ENCODE data around the gene VRK3.
"Not testable (repeated sequence)": the region's sequence is repeated elsewhere in the genome, so short reads cannot be mapped to it uniquely, and the experiment has no call there.

Gene VRK3

DNA sequence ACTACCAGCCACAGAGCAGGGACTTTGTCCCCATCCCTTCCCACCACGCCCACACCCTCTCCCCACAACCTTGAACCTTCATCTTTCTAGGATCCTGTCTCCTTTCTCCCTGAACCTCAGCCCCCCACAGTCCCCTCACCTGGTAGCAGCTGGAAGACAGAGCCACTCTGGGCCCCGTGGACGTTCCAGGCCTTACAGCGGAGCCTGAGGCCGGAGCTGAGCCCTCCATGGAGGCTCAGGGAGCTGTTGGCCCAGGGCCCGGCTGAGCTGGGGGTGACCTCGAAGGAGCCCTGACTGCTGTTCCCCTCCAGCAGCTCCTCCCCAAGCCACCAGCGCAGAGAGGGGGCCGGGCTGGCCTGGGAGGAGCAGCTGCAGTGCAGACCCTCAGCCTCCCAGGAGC is 67.0 kb downstream of the VRK3 start:
- DNase-seq (ENCODE audit: low read depth in 1 of 2, low spot score in 1 of 2) = not testable (repeated sequence)

DNA sequence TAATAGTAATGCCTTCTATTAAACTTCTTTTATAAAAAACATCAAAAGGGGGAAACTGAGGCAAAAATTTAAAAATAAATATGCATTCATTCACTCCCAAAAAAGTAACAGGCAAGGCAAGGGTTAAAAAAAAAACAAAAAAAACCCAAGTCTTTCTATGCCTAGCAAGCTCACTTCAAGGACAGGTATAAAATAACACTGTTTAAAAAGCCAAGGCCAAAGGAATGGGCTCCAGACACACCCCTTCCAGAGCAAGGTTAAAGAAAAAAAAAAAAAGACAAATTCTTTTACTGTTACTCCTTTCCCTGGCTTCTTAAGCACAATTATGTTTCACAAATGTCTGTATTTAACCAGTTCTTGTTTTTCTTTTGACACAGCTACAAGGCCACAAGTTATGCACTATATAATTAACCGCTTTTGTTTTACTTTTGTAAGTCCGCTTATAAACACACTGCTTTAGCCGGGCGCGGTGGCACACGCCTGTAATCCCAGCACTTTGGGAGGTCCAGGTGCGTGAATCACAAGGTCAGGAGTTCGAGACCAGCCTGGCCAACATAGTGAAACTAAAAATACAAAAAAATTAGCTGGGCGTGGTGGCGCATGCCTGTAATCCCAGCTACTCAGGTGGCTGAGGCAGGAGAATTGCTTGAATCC is 67.8 kb downstream of the VRK3 start:
- no peak for DNase-seq (ENCODE audit: low read depth in 1 of 2, low spot score in 1 of 2)

DNA sequence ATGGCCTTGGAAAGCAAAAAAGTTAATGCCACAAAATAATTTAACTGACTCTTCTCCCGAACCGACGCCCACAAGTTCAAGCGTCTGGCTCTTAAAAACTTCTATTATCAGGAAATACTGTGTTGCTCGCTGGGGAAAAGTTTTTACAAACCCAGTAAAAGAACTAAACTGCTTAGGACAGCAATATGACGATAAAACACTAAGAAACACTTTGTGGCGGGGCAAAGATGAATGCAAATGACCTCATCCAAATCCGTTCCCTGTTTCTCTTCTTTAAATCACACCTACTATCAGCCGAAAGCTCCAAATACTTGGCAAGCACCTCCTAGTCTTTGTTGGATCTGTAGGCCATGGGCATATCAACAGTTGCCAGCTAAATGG is 69.1 kb downstream of the VRK3 start:
- DNase-seq (ENCODE audit: low read depth in 1 of 2, low spot score in 1 of 2) = no peak

DNA sequence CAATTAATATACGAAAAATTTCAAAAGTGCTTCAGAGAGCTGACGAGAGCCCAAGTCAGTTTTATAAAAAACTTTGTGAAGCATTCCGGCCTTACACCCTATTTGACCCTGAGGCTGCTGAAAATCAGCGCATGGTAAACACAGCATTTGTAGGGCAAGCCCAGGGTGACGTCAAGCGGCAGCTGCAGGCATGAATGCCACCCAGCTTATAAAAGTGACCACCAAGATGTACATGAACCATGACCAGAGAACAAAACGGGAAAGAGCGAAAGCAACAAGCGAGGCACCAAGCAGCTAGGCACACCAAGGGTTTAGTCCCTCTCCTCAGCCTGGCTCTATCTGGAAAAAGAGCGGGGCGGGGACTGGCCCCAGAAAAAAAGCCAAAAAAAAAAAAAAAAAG is 70.2 kb downstream of the VRK3 start:
- no peak for DNase-seq (ENCODE audit: low read depth in 1 of 2, low spot score in 1 of 2)

DNA sequence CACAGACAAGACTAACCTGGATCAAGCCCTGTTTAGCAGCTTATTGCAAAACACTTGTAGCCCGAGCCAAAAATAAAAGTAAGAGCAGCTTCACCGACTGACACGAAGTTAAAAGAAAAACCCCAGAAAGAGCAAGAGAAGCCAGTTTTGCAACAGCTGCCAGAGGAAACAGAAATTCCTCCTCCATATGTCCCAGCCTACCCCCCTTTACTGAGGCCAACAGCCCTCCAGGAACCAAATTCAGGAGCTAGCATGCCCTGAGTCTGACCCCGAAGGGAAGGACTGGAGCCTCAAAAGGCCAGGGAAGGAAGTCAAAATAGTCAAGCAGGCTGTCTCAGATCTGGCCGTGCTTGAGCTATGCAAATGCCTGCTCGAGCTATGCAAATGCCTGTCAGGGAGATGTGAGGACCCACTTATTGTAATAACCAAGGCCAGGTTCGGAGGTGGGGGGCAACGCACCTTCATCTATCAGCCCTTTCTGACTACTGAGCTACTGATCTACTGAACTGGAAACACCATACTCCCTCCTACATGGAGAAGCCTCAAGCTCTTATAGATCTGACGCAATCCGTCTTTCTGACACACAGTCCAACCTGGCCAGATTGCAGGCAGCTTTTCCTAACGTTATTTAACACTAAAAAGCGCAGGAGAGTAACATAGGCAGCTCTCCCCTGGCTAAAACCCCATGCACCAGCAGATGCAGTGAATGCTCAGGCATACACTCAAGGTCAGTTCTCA is 70.9 kb downstream of the VRK3 start:
- no peak for DNase-seq (ENCODE audit: low read depth in 1 of 2, low spot score in 1 of 2)

DNA sequence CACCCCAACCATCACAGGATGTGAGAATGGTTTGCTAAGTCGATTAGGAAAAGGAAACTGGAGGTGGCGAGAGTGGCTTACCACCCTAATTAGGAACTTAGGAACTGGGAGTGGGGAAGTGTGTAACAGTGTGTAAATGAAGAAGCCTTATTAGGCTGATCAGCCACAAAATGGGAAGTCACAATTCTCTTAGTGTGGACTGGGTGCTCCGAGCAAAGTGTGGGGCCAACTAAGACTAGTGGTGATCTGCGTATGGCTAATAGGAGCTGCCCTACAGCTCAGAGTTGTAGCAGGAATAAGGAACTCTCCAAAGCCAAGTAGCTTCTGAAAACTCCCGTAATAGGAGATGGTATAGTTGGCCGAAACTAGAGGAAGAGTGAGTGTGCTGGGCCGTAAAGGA is 71.8 kb downstream of the VRK3 start:
- DNase-seq (ENCODE audit: low read depth in 1 of 2, low spot score in 1 of 2) = no peak

DNA sequence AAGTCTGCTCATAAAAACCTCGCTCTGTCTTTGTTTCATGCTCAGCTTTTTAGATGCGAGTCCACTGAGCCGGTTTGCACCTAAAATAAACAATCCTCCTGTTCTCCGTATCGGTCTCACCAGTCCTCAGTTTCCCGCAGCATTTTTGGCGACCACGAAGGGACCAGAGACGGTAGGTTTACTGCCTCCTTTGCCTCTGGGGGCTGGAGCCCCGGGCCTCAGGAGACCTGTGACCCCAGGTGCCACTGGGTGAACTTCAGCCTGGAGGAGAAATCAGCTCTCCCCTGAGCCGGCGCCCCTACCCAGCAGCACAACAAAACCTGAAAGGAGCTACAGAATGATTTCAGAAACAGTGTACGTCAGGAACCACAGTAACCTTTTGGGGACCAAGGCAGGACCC is 72.3 kb downstream of the VRK3 start:
- DNase-seq (ENCODE audit: low read depth in 1 of 2, low spot score in 1 of 2) = no peak

DNA sequence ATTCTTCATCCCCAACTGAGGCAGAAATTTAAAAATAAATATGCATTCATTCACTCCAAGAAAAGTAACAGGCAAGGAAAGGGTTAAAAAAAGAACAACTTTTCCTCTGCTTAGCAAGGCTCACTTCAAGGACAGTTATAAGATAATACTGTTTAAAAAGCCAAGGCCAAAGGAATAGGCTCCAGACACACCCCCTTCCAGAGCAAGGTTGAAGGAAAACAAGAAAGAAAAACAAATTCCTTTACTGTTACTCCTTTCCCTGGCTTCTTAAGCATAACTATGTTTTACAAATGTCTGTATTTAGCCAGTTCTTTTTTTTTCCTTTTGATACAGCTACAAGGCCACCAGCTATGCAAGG is 72.7 kb downstream of the VRK3 start:
- no peak for DNase-seq (ENCODE audit: low read depth in 1 of 2, low spot score in 1 of 2)

DNA sequence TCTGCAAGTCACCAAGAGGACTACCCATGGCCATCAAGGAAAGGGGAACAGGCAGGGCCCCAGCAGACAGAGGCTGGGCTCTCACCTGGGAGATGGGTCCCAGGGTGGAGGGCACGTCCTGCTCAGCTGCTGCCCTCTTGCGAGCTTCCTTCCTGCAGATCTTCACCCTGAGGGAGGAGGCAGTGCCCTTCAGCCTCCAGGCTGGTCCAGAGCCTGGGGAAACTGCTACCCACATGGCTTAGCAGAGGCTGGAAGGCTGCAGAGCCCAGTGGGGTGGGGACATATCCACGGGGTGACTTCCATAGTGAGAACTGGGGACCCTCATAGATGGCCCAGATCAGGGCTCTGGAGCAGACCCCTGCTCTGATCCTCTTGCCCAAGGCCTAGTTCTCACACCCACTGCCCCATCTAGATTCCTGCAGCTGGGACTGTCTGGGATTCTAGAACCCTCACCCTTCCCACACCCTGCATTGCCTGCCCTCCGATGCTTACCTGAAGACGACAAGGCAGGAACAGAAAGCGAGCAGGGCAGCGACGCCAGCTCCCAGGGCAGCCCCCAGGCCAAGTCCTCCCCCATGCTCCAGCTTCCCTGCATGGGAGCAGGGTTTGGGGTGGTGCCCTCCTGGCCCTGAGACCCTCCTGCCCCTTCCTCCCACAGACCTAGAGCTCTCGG is 73.2 kb downstream of the VRK3 start:
- DNase-seq (ENCODE audit: low read depth in 1 of 2, low spot score in 1 of 2) = no peak

DNA sequence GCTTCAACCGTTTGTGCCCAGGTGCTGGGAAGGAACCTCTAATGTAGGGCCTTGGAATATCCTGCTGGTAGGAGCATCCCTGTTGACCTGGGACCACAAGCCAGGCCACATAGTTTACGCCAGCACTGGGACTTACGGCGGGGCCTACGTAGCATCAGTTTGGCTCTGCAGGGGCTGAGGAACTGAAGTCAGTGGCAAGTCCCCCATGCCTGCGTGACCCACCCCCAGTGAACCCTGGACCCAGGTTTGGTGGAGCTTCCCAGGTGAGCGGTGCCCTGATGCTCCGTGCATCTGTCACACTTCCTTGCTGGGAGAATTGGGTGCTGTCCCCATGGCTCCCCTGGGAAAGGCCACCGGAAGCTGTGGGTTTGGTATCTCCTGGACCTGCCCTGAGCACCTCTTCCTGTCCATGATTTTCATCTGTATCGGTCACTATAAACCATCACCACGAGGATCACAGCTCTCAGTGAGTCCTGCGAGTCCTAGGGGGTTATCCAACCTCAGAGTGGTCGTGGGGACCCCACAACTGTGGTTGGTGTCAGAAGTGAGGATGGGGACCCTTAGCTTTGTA is 74.1 kb downstream of the VRK3 start:
- no peak for DNase-seq (ENCODE audit: low read depth in 1 of 2, low spot score in 1 of 2)

DNA sequence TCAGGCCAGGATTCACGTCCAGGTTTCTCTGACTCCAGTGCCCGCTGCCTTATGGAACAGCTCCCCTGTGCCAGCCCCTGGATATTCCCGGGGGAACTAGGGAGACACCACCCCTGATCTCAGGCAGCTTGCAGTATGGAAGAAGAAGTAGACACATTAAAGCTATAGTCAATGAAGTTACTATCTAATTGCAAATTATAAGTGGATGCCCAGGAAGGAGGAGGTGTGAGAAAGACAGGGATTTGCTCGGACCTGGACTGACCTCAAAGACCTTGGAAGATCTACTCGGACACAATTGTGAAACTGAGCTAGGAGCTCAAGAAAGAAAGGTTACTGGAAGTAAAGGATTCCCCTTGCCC is 74.6 kb downstream of the VRK3 start:
- no peak for DNase-seq (ENCODE audit: low read depth in 1 of 2, low spot score in 1 of 2)

DNA sequence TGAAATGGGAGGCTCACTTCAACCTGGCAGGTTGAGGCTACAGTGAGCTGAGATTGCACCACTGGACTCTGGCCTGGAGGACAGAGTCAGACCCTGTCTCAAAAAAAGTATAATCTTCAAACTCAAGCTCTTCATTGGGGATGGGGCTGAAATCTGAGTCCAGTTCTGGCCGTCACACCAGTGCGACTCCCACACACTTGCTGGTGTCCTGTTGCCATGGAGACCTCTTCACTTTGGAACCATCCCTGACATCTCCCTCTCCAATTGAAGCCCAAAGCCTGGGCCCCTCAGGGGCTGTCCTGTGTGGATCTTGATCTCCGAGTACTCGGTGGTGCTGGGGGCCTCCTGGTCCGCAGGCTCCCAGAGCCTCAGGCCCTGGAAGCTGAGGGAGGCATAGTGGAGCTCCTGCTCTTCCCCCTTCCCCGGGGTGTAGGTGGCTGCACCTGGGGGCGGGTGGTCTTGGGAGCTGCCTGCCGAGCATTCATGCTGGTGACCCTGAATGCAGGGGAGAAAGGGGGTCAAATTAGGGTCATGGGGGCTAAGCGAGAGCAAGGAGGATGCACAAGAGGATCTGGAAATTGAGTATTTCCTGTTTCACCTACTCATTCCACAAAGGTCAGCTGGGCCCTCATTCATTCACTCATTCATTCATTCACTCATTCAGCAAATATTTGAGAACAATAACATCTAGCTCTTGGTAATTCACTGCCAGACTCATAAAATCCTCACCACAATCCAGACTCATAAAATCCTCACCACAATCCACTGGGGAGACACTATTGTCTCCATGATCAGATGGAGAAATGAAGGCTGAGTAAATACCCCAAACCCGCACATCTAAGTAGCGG is 75.2 kb downstream of the VRK3 start:
- DNase-seq (ENCODE audit: low read depth in 1 of 2, low spot score in 1 of 2) = no peak

DNA sequence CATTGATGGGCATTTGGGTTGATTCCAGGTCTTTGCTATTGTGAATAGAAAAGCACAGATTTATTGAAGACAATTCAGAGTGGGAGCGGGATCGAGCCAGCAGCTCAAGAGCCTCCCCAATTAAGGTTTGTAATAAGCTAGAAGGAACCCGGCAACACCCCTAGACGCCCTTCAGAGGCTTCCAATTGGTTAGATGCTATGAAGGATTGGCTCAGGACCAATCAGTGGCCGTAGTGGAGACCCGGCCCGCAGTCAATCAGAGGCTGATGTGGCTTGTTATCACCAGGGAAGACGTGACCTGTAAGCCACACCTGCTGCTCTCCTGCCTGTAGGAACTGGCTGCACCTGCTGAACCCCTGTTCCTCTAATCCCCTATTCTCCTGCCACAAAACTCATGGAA is 78.8 kb downstream of the VRK3 start:
- DNase-seq (ENCODE audit: low read depth in 1 of 2, low spot score in 1 of 2) = no peak

DNA sequence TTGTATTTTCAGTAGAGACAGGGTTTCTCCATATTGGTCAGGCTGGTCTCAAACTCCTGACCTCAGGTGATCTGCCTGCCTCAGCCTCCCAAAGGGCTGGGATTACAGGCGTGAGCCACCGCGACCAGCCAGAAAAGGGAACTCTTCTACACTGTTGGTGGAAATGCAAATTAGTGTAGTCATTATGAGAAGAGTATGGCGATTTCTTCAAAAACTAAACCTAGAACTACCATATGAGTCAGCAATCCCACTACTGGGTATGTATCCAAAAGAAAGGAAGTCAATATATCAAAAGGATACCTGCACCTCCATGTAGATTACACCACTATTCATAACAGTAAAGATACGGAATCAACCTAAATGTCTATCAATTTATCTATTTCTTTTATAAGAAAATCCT is 80.6 kb downstream of the VRK3 start:
- DNase-seq (ENCODE audit: low read depth in 1 of 2, low spot score in 1 of 2) = not testable (repeated sequence)

DNA sequence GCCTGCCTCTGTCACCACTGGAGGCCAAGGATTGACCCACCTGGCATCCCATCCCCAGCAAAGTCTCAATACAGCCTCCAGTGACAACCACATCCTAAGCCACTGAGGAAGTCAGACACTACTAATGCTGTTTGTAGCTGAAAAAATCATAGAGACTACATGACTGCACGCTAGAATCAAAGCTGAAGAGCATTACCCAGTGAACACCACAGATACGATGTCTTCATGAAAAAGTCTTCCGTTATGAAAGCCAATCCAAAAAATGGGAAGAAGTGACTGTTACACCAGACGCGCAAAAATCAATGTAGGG is 84.7 kb downstream of the VRK3 start:
- DNase-seq (ENCODE audit: low read depth in 1 of 2, low spot score in 1 of 2) = no peak

DNA sequence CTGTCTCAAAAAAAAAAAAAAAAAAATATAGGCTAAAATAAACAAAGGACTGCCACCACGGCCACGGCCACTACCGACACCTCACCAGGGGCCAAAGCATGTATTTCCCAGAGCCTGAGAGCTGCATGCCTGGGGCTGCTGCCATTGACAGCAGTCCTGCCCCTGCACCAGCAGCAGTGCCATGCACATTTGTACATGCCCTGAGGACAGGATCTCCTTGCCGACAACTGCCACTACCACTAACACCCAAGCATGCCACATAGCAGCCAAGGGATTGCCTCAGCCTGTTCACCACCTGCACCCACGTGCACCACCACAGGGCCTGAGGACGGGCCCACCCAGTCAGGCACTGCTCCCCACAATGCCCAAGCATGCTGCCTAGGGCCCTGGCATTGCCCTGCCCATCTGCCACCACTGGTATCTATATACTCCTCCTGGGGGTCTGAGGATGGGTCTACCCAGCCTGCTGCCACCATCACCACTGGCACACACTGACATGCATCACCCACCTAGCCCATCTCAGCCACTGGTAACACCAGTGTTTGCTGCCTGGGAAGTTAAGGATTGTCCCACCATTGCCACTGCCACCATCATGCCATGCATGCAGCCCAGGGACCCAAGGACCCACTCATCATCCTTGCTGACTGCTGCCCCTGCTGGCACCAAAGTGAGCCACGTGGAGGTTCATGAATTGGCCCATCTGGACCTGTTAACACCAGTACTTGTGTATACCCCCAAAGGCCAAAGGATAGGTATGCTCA is 85.3 kb downstream of the VRK3 start:
- no peak for DNase-seq (ENCODE audit: low read depth in 1 of 2, low spot score in 1 of 2)

DNA sequence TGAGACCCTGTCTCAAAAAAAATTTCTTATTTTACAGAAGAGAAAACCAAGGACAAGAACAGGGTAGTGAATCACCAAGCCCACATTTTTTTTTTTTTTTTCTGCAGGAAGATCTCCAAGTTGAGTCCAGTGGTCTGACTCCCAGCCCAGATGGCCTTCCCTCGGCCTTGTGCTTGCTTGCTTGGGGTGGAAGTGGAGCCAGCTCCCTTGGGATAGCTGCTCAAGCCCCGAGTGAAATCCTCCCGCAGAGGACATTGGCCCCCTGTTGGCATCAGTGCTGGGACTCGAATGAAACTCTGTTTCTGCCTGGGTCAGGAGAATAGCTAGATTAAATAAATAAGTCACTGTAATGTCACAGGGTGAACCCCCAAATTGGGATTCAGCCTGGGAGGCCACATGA is 86.5 kb downstream of the VRK3 start:
- DNase-seq (ENCODE audit: low read depth in 1 of 2, low spot score in 1 of 2) = no peak

DNA sequence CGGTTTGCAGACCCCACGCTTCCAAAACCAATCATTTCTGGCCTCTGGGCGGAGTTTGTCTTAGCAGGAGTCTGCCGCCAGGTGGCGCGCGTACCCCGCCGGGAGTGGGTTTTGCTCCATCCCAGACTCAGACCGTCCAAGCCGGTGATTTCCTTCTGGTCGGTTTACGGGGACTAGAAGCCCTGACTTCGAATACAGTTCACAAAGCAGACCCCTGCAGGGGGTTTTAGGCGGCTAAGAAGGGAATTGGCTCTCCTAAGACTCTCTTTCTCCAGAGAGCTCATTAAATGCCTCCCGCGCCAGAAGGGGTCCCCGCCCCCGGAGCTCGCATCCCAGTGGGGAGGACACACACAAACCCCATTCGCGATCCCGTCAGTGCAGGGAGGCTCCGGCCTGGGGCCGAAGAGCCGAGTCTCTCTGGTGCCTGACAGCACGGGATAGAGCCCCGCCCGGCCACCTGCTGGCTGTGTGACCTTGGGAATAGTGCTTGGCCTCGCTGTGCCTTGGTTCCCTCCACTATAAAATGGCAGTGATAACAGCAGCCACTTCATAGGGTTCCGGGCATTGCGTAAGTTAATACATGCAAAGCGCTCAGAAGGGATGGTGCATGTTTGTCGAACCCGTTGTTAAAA is 87.3 kb downstream of the VRK3 start:
- peak; percentile 65 to 68 for DNase-seq (ENCODE audit: low read depth in 1 of 2, low spot score in 1 of 2)

DNA sequence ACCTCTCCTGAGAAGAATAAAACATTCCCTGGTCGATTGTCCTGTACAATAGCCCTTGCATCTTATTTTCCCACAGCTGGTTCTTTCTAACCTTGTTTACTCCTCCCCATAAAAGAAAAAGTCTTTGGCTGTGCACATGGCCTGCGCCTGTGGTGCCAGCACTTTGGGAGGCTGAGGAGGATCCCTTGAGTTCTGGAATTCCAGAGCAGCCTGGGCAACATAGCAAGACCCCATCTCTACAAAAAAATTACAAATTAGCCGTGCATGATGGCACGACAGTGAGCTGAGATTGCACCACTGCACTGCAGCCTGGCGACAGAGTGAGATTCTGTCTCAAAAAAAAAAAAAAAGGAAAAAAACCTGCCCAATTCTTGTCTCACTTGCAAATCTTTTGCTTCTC is 88.6 kb downstream of the VRK3 start:
- no peak for DNase-seq (ENCODE audit: low read depth in 1 of 2, low spot score in 1 of 2)

DNA sequence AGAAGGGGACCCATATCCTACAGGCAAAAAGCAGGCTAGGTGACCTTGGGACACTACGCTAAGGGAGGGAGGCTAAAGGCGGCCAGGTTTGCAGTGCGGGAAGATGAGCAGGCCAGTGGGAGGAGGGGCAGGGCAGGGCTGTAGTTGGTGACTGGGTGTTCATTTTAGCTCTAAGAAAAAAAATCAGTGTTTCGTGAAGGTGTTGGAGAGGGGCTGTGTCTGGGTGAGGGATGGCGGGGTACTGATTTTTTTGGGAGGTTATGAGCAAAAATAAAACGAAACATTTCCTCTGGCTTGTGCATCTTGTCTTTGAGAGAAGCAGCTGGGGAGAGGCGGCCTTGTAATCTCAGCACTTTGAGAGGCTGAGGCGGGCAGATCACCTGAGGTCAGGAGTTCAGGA is 91.5 kb downstream of the VRK3 start:
- no peak for DNase-seq (ENCODE audit: low read depth in 1 of 2, low spot score in 1 of 2)
